HG03025 (cell line): ENCODE data around the gene NF1.
A peak's percentile ranks its signal among the peaks of the same experiment; 100 is the strongest.
"Not testable (repeated sequence)": the region's sequence is repeated elsewhere in the genome, so short reads cannot be mapped to it uniquely, and the experiment has no call there.

Experiments used
- ATAC-seq: cut with Tn5 transposase; IDR thresholded peaks from one replicate; pipeline ENCODE4 v1.9.1; 2021; ENCODE audit warnings: mild to moderate bottlenecking, moderate library complexity; ENCODE audit not compliant: unreplicated experiment, low FRiP score

The NF1 gene

GRCh38 chr17:31094600-31095235 lies at the start of gene NF1:
Gene NF1, plus strand, starts transcription at chr17:31094977. Its CDS starts 333 bp downstream, at chr17:31095310.
- ATAC-seq, result peak; percentile 63

GRCh38 chr17:31046856-31047425 lies 47.8 kb upstream of the NF1 start:
- ATAC-seq, result not testable (repeated sequence)

GRCh38 chr17:31048142-31048541 lies 46.6 kb upstream of the NF1 start:
- no peak for ATAC-seq

GRCh38 chr17:31048780-31049179 lies 46.0 kb upstream of the NF1 start:
- ATAC-seq, result no peak

GRCh38 chr17:31050948-31051347 lies 43.8 kb upstream of the NF1 start:
- ATAC-seq, result no peak

- ATAC-seq, result no peak
These were observed 43.3 kb upstream of the NF1 start for GRCh38 chr17:31051506-31051905.

- ATAC-seq, result no peak
These were observed 42.4 kb upstream of the NF1 start for GRCh38 chr17:31052187-31052889.

GRCh38 chr17:31053071-31053470 lies 41.7 kb upstream of the NF1 start:
- ATAC-seq, result no peak

GRCh38 chr17:31054761-31055160 lies 40.0 kb upstream of the NF1 start:
- ATAC-seq, result no peak

- no peak for ATAC-seq
These were observed 35.8 kb upstream of the NF1 start for GRCh38 chr17:31058976-31059375.

- no peak for ATAC-seq
These were observed 33.8 kb upstream of the NF1 start for GRCh38 chr17:31060791-31061550.

GRCh38 chr17:31061678-31062077 lies 33.1 kb upstream of the NF1 start:
- no peak for ATAC-seq

GRCh38 chr17:31062346-31062745 lies 32.4 kb upstream of the NF1 start:
- no peak for ATAC-seq

- no peak for ATAC-seq
These were observed 30.1 kb upstream of the NF1 start for GRCh38 chr17:31064707-31065106.

GRCh38 chr17:31067691-31068184 lies 27.0 kb upstream of the NF1 start:
- ATAC-seq, result no peak

- no peak for ATAC-seq
These were observed 26.5 kb upstream of the NF1 start for GRCh38 chr17:31068291-31068690.

- ATAC-seq, result no peak
These were observed 22.6 kb upstream of the NF1 start for GRCh38 chr17:31072186-31072585.

GRCh38 chr17:31073411-31073810 lies 21.4 kb upstream of the NF1 start:
- ATAC-seq, result no peak

GRCh38 chr17:31074772-31075555 lies 19.8 kb upstream of the NF1 start:
- no peak for ATAC-seq

- ATAC-seq, result no peak
These were observed 16.5 kb upstream of the NF1 start for GRCh38 chr17:31078290-31078689.
